Keratinocyte (primary cell): Measurements from ENCODE around the gene DLG2. TPM values are rescaled to one million over a fixed set of nuclear protein-coding genes. Genes with fewer than 3 reads are reported as not detected.

Source experiments
- DNase-seq: peaks from one replicate; pipeline ENCODE4 v3.0.0-alpha.2; 2011; ENCODE audit warnings: low read depth, missing footprints, low spot score
- FAIRE-seq: peaks from 2 replicates; lab custom pipeline; 2011; peaks lifted over from hg19 to GRCh38; lab: Jason Lieb, UNC
- H2AFZ ChIP-seq: 2 replicates; pipeline ENCODE4 v1.6.0; 2012; ENCODE audit warnings: low read length, control low read depth, inconsistent platforms; ENCODE audit not compliant: control insufficient read depth
- H3K27ac ChIP-seq: 2 replicates; pipeline ENCODE4 v1.5.1; 2011; ENCODE audit warnings: low read length; ENCODE audit not compliant: control insufficient read depth, insufficient read depth
- H3K27me3 ChIP-seq: 3 replicates; pipeline ENCODE4 v1.6.0; 2011; ENCODE audit warnings: low read length; ENCODE audit not compliant: control insufficient read depth, insufficient read depth; ENCODE audit errors: extremely low read depth
- H3K36me3 ChIP-seq, 2 experiments: 2 replicates in 1 of 2; 3 replicates in 1 of 2; pipeline ENCODE4 v1.5.1; 2011; ENCODE audit warnings: low read length in 2 of 2, mild to moderate bottlenecking in 1 of 2; ENCODE audit not compliant: control insufficient read depth in 2 of 2, insufficient read depth in 2 of 2; ENCODE audit errors: extremely low read depth in 1 of 2
- H3K4me1 ChIP-seq: 3 replicates; pipeline ENCODE4 v1.5.1; 2011; ENCODE audit warnings: low read length; ENCODE audit not compliant: control insufficient read depth, insufficient read depth; ENCODE audit errors: extremely low read depth
- H3K4me2 ChIP-seq: 3 replicates; pipeline ENCODE4 v1.6.0; 2011; ENCODE audit warnings: low read depth, low read length; ENCODE audit not compliant: control insufficient read depth, insufficient read depth; ENCODE audit errors: extremely low read depth
- H3K4me3 ChIP-seq, 3 experiments: fragments of 200-600 bp in 1 of 3; sonication (generic) in 1 of 3; 2 replicates in 2 of 3; 3 replicates in 1 of 3; pipeline ENCODE4 v1.5.1; 2011 to 2016; ENCODE audit warnings: low read length in 3 of 3, mild to moderate bottlenecking in 3 of 3, control low read depth in 2 of 3, inconsistent platforms in 1 of 3, low read depth in 1 of 3, mixed read lengths in 1 of 3, mixed run types in 1 of 3, moderate library complexity in 1 of 3; ENCODE audit not compliant: control insufficient read depth in 2 of 3, insufficient read depth in 2 of 3; ENCODE audit errors: extremely low read depth in 1 of 3
- H3K79me2 ChIP-seq: 2 replicates; pipeline ENCODE4 v1.6.0; 2012; ENCODE audit warnings: low read length; ENCODE audit not compliant: control insufficient read depth, insufficient read depth
- H3K9ac ChIP-seq: 3 replicates; pipeline ENCODE4 v1.6.0; 2011; ENCODE audit warnings: low read length; ENCODE audit not compliant: control insufficient read depth, insufficient read depth; ENCODE audit errors: extremely low read depth
- H3K9me1 ChIP-seq: 3 replicates; pipeline ENCODE4 v1.6.0; 2011; ENCODE audit warnings: low read length; ENCODE audit not compliant: control insufficient read depth, insufficient read depth; ENCODE audit errors: extremely low read depth
- H3K9me3 ChIP-seq: 2 replicates; pipeline ENCODE4 v1.5.1; 2012; ENCODE audit warnings: low read depth, low read length; ENCODE audit not compliant: control insufficient read depth
- H4K20me1 ChIP-seq: 3 replicates; pipeline ENCODE4 v1.6.0; 2011; ENCODE audit warnings: low read length; ENCODE audit not compliant: control insufficient read depth, insufficient read depth; ENCODE audit errors: extremely low read depth
- EZH2 ChIP-seq: IDR thresholded peaks from one replicate; pipeline ENCODE4 v1.6.1; 2012; ENCODE audit warnings: inconsistent platforms, mild to moderate bottlenecking, low read length, moderate library complexity
- dilution Hi-C: fragments of 300-500 bp; cut with MboI; formaldehyde crosslinking; loops from one replicate; pipeline ENCODE4 v1.7.0; 2020; ENCODE audit warnings: low sequenced_read_pairs; ENCODE audit not compliant: extremely low pct_ligation_motif_present
- polyA plus RNA-seq, 5 experiments: library from polyadenylated mRNA; depleted of rRNA in 3 of 5; stranded (reverse) in 3 of 5; stranded (forward) in 1 of 5; unstranded in 1 of 5; fragments of >200 nt; gene quantifications; 1 replicate in 1 of 5; 2 replicates in 3 of 5; 3 replicates in 1 of 5; pipeline versions ENCODE4 v1.2.1 to v1.2.3, GENCODE V29; 2011 to 2012; ENCODE audit warnings: missing spikeins in 2 of 5, low read depth in 1 of 5, low replicate concordance in 1 of 5
- TF ChIP-seq, protein P1 (sequence below), 3 experiments: IDR thresholded peaks in 1 of 3; conservative IDR thresholded peaks in 1 of 3; optimal IDR thresholded peaks in 1 of 3; 2 replicates in 2 of 3; 3 replicates in 1 of 3; pipeline versions ENCODE3 to v1.5.1; 2011; ENCODE audit warnings: low read length in 3 of 3, mild to moderate bottlenecking in 3 of 3, moderate library complexity in 2 of 3, control low read depth in 1 of 3, inconsistent platforms in 1 of 3; ENCODE audit not compliant: insufficient read depth in 2 of 3; ENCODE audit errors: extremely low read depth in 1 of 3

The DLG2 gene
- polyA plus RNA-seq, 1 donor (not counting 4 experiments of a cell fraction or from before 2014, with no cell fraction given): 0.55 TPM

DNA sequence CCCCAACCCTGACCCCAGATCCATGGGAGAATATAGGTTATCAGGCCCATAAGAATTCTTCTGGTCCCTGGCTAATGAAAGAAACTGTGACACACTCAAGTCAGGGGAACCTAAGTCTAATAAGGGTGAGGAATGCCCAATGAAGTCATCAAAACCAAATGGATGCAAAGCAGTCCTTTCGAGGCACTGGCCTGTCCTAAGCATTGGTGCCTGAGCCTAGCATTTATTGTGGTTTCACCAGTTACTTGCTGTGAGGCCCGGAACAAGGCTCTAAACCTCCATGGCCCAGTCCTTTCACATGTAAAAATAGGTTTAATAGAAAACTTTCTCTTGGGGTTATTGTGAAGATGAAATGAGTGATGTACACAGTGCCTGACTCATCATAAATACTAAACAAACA is 712.6 kb downstream of the DLG2 start:
- H3K79me2 ChIP-seq: no peaks in the 10 kb centered on the region
- H2AFZ ChIP-seq: no peak overlapping the region
- no peak for FAIRE-seq
- no peaks in the 10 kb centered on the region for H3K9me1 ChIP-seq
- H3K4me2 ChIP-seq: no peak overlapping the region
- H3K9me3 ChIP-seq: no peaks in the 10 kb centered on the region
- no peak overlapping the region for H3K4me3 ChIP-seq
- H3K9ac ChIP-seq: no peak overlapping the region
- no peaks in the 10 kb centered on the region for H3K36me3 ChIP-seq
- no peak for DNase-seq
- no peaks in the 10 kb centered on the region for H3K4me1 ChIP-seq
- no peaks in the 10 kb centered on the region for H3K27me3 ChIP-seq
- dilution Hi-C loops: no loop called here
- H4K20me1 ChIP-seq: no peaks in the 10 kb centered on the region
- TF ChIP-seq, protein P1, sequence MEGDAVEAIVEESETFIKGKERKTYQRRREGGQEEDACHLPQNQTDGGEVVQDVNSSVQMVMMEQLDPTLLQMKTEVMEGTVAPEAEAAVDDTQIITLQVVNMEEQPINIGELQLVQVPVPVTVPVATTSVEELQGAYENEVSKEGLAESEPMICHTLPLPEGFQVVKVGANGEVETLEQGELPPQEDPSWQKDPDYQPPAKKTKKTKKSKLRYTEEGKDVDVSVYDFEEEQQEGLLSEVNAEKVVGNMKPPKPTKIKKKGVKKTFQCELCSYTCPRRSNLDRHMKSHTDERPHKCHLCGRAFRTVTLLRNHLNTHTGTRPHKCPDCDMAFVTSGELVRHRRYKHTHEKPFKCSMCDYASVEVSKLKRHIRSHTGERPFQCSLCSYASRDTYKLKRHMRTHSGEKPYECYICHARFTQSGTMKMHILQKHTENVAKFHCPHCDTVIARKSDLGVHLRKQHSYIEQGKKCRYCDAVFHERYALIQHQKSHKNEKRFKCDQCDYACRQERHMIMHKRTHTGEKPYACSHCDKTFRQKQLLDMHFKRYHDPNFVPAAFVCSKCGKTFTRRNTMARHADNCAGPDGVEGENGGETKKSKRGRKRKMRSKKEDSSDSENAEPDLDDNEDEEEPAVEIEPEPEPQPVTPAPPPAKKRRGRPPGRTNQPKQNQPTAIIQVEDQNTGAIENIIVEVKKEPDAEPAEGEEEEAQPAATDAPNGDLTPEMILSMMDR (optimal IDR thresholded peaks at IDR 0.05 in 1 of 3, IDR thresholded peaks at IDR 0.05 in 1 of 3, conservative IDR thresholded peaks at IDR 0.05 in 1 of 3; ENCODE audit: extremely low read depth in 1 of 3, insufficient read depth in 2 of 3, low read length in 3 of 3): no peak
- no peak for TF ChIP-seq EZH2
- H3K27ac ChIP-seq: no peak overlapping the region

DNA sequence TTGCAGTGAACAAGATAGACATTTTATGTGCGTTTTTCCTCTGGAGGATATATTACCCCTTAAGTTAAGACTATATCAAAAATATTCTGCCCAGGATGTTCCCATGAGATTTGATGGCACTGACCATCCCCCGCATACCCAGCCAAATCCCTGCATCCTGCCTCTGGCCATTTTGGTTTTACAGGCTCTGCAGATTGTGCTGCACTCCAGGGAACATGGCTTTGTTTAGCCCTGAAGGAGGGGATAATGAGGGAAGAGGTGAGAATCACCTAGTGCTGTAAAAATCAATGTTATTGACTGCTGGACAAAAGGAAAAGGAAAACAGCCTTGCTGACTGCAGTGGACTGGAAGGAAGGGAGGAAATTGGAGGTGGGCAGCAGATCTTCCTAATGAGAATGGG is 717.4 kb downstream of the DLG2 start:
- Histone ChIP-seq H3K27ac (no peak overlapping the region), H3K4me2 (no peak overlapping the region), H3K4me1 (no peaks in the 10 kb centered on the region), H3K27me3 (no peaks in the 10 kb centered on the region), H3K9me1 (no peaks in the 10 kb centered on the region), H3K9ac (no peak overlapping the region), H3K36me3 (no peaks in the 10 kb centered on the region), H3K4me3 (no peak overlapping the region), H4K20me1 (no peaks in the 10 kb centered on the region), H2AFZ (no peak overlapping the region), H3K79me2 (no peaks in the 10 kb centered on the region), H3K9me3 (no peaks in the 10 kb centered on the region)
- TF ChIP-seq, protein P1 (optimal IDR thresholded peaks at IDR 0.05 in 1 of 3, IDR thresholded peaks at IDR 0.05 in 1 of 3, conservative IDR thresholded peaks at IDR 0.05 in 1 of 3; ENCODE audit: extremely low read depth in 1 of 3, insufficient read depth in 2 of 3, low read length in 3 of 3): no peak
- TF ChIP-seq EZH2: no peak
- FAIRE-seq (no peak), DNase-seq (no peak)
- dilution Hi-C loops: no loop called here
